K562 (cell line): ENCODE measurements around the gene TUBB4B. TPM values are rescaled to one million over a fixed set of nuclear protein-coding genes. Genes with fewer than 3 reads are reported as not detected.

Source experiments
- ASH1L ChIP-seq: fragments of 450-650 bp; IDR thresholded peaks from 2 replicates; pipeline ENCODE4 v1.6.1; 2018; ENCODE audit warnings: borderline replicate concordance, mild to moderate bottlenecking, low read depth; ENCODE audit not compliant: partially characterized antibody
- BRD9 ChIP-seq: fragments of 450-650 bp; IDR thresholded peaks from 2 replicates; pipeline ENCODE4 v1.6.1; 2018; ENCODE audit warnings: low read depth; ENCODE audit not compliant: partially characterized antibody
- SMAD1 ChIP-seq: fragments of 150-350 bp; IDR thresholded peaks from 2 replicates; pipeline ENCODE4 v1.6.1; 2014; ENCODE audit warnings: low read length, low read depth; ENCODE audit not compliant: partially characterized antibody
- XRCC5 ChIP-seq: fragments of 200-400 bp; formaldehyde crosslinking; IDR thresholded peaks from 2 replicates; pipeline ENCODE4 v1.6.1; 2017; ENCODE audit warnings: low read depth, mild to moderate bottlenecking, low read length
- ZNF24 ChIP-seq: fragments of 450-650 bp; IDR thresholded peaks from 2 replicates; pipeline ENCODE4 v1.6.1; 2016
- ZNF282 ChIP-seq: sonication (generic); formaldehyde crosslinking; IDR thresholded peaks from 2 replicates; pipeline ENCODE4 v1.8.1; 2023; ENCODE audit warnings: missing genetic modification reagents
- polyA plus RNA-seq, 8 experiments: library from polyadenylated mRNA; depleted of rRNA in 4 of 8; stranded (reverse) in 5 of 8; unstranded in 3 of 8; fragments of >200 nt; fragmentation: Nextera tagmentation in 2 of 8; fragmentation: Illumina TruSeq in 1 of 8; extraction: Ambion mirVana in 2 of 8; extraction: Trizol in 1 of 8; gene quantifications; 2 replicates each; pipeline versions ENCODE4 v1.2.1 to v1.2.3, GENCODE V29; 2011 to 2014; ENCODE audit warnings: inconsistent platforms in 1 of 8, missing spikeins in 1 of 8
- total RNA-seq, 7 experiments: library from RNA; depleted of rRNA in 6 of 7; stranded (reverse); fragments of >200 nt in 6 of 7; fragmentation: Illumina TruSeq in 2 of 7; extraction: Trizol in 2 of 7; gene quantifications; 2 replicates each; pipeline versions ENCODE4 v1.2.1 to v1.2.3, GENCODE V29; 2011 to 2021; ENCODE audit warnings: low replicate concordance in 1 of 7
- TF ChIP-seq, protein P1 (sequence below): sonication (generic); formaldehyde crosslinking; IDR thresholded peaks from 2 replicates; pipeline ENCODE4 v1.9.0; 2022; ENCODE audit warnings: mild to moderate bottlenecking, missing genetic modification reagents
- TF ChIP-seq, protein P2 (sequence below): fragments of 250-450 bp; sonication (Bioruptor Pico); IDR thresholded peaks from 2 replicates; pipeline ENCODE4 v1.4.0; 2020; ENCODE audit warnings: mild to moderate bottlenecking, moderate library complexity, borderline replicate concordance
- TF ChIP-seq, protein P3 (sequence below), 2 experiments: fragments of 200-800 bp in 1 of 2; sonication (Bioruptor generic) in 1 of 2; sonication (generic) in 1 of 2; formaldehyde crosslinking in 1 of 2; IDR thresholded peaks in 1 of 2; conservative IDR thresholded peaks in 1 of 2; 2 replicates each; pipeline versions ENCODE4 v1.5.0 to v1.6.1; 2016 to 2020; ENCODE audit warnings: missing compliant biosample characterization in 1 of 2, missing genetic modification characterization in 1 of 2, missing genetic modification reagents in 1 of 2
- TF ChIP-seq, protein P4 (sequence below), 2 experiments: fragments of 450-650 bp; formaldehyde crosslinking in 1 of 2; IDR thresholded peaks; 2 replicates each; pipeline versions ENCODE4 v1.4.0 to v1.6.1; 2014 to 2020; ENCODE audit warnings: mild to moderate bottlenecking in 2 of 2, borderline replicate concordance in 1 of 2, low read depth in 1 of 2

Gene TUBB4B
- total and polyA plus RNA-seq, 9 of the 15 experiments (the other 6 are each of a cell fraction or from before 2014, with no cell fraction given): 24.1 to 443 (median 268) TPM

GRCh38 chr9:137243626-137244485 is 2.8 kb downstream of the TUBB4B start (continued):
- TF ChIP-seq, protein P1, sequence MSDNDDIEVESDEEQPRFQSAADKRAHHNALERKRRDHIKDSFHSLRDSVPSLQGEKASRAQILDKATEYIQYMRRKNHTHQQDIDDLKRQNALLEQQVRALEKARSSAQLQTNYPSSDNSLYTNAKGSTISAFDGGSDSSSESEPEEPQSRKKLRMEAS (CRISPR knock-in tag): 0 out of 2 replicates have a peak, but pooled peaks have one; percentile 27
- TF ChIP-seq, protein P2, sequence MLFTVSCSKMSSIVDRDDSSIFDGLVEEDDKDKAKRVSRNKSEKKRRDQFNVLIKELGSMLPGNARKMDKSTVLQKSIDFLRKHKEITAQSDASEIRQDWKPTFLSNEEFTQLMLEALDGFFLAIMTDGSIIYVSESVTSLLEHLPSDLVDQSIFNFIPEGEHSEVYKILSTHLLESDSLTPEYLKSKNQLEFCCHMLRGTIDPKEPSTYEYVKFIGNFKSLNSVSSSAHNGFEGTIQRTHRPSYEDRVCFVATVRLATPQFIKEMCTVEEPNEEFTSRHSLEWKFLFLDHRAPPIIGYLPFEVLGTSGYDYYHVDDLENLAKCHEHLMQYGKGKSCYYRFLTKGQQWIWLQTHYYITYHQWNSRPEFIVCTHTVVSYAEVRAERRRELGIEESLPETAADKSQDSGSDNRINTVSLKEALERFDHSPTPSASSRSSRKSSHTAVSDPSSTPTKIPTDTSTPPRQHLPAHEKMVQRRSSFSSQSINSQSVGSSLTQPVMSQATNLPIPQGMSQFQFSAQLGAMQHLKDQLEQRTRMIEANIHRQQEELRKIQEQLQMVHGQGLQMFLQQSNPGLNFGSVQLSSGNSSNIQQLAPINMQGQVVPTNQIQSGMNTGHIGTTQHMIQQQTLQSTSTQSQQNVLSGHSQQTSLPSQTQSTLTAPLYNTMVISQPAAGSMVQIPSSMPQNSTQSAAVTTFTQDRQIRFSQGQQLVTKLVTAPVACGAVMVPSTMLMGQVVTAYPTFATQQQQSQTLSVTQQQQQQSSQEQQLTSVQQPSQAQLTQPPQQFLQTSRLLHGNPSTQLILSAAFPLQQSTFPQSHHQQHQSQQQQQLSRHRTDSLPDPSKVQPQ (CRISPR knock-in tag): no peak
- no peak for TF ChIP-seq XRCC5
- no peak for TF ChIP-seq ZNF282 (CRISPR knock-in tag)
- no peak for TF ChIP-seq SMAD1
- TF ChIP-seq, protein P3, sequence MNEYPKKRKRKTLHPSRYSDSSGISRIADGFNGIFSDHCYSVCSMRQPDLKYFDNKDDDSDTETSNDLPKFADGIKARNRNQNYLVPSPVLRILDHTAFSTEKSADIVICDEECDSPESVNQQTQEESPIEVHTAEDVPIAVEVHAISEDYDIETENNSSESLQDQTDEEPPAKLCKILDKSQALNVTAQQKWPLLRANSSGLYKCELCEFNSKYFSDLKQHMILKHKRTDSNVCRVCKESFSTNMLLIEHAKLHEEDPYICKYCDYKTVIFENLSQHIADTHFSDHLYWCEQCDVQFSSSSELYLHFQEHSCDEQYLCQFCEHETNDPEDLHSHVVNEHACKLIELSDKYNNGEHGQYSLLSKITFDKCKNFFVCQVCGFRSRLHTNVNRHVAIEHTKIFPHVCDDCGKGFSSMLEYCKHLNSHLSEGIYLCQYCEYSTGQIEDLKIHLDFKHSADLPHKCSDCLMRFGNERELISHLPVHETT (CRISPR knock-in tag; conservative IDR thresholded peaks at IDR 0.05 in 1 of 2, IDR thresholded peaks at IDR 0.05 in 1 of 2): no peak
- TF ChIP-seq BRD9: no peak
- TF ChIP-seq ZNF24: no peak
- TF ChIP-seq ASH1L: no peak
- TF ChIP-seq, protein P4, sequence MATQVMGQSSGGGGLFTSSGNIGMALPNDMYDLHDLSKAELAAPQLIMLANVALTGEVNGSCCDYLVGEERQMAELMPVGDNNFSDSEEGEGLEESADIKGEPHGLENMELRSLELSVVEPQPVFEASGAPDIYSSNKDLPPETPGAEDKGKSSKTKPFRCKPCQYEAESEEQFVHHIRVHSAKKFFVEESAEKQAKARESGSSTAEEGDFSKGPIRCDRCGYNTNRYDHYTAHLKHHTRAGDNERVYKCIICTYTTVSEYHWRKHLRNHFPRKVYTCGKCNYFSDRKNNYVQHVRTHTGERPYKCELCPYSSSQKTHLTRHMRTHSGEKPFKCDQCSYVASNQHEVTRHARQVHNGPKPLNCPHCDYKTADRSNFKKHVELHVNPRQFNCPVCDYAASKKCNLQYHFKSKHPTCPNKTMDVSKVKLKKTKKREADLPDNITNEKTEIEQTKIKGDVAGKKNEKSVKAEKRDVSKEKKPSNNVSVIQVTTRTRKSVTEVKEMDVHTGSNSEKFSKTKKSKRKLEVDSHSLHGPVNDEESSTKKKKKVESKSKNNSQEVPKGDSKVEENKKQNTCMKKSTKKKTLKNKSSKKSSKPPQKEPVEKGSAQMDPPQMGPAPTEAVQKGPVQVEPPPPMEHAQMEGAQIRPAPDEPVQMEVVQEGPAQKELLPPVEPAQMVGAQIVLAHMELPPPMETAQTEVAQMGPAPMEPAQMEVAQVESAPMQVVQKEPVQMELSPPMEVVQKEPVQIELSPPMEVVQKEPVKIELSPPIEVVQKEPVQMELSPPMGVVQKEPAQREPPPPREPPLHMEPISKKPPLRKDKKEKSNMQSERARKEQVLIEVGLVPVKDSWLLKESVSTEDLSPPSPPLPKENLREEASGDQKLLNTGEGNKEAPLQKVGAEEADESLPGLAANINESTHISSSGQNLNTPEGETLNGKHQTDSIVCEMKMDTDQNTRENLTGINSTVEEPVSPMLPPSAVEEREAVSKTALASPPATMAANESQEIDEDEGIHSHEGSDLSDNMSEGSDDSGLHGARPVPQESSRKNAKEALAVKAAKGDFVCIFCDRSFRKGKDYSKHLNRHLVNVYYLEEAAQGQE (IDR thresholded peaks at IDR 0.05; ENCODE audit: borderline replicate concordance): no peak
- TF ChIP-seq, protein P4 (CRISPR knock-in tag; IDR thresholded peaks at IDR 0.05; ENCODE audit: low read depth): no peak
